IPS-18c (cell line): Measurements from ENCODE around the gene BLOC1S1.

ENCODE experiments used
- H3K4me3 ChIP-seq: 2 replicates; pipeline ENCODE4 v1.7.0; 2013; ENCODE audit warnings: low read depth, mild to moderate bottlenecking, low read length, moderate library complexity; ENCODE audit not compliant: insufficient read depth
- H3K9me3 ChIP-seq: one replicate; pipeline ENCODE4 v1.6.1; 2013; ENCODE audit warnings: mild to moderate bottlenecking, low read length, moderate library complexity; ENCODE audit not compliant: control insufficient read depth, insufficient read depth

Gene BLOC1S1

GRCh38 chr12:55718624-55719275 is 2.9 kb downstream of the BLOC1S1 start:
- 0 out of 2 replicates have a peak overlapping the region, but pooled peaks have one; percentile 11 for H3K4me3 ChIP-seq

GRCh38 chr12:55719371-55719770 is 3.5 kb downstream of the BLOC1S1 start:
- H3K9me3 ChIP-seq: no peaks in the 10 kb centered on the region
- no peak overlapping the region for H3K4me3 ChIP-seq

More at GRCh38 chr12:55718624-55719275, 2.9 kb downstream of the BLOC1S1 start:
- no peaks in the 10 kb centered on the region for H3K9me3 ChIP-seq

- no peaks in the 10 kb centered on the region for H3K9me3 ChIP-seq
- no peak within 1 kb of the TSS for H3K4me3 ChIP-seq
Observed at GRCh38 chr12:55720071-55720564, 4.3 kb downstream of the BLOC1S1 start, which contains the start of gene RDH5. TSS of gene RDH5 (plus strand) at chr12:55720393. CDS start at chr12:55721185, 792 bp downstream.

- H3K9me3 ChIP-seq: no peaks in the 10 kb centered on the region
- no peak overlapping the region for H3K4me3 ChIP-seq
Observed at GRCh38 chr12:55720894-55721444, 5.1 kb downstream of the BLOC1S1 start.

- Histone ChIP-seq H3K9me3 (no peaks in the 10 kb centered on the region), H3K4me3 (no peak overlapping the region)
Observed at GRCh38 chr12:55721601-55722213, 5.9 kb downstream of the BLOC1S1 start.

- Histone ChIP-seq H3K4me3 (no peak overlapping the region), H3K9me3 (no peaks in the 10 kb centered on the region)
Observed at GRCh38 chr12:55722948-55723347, 7.1 kb downstream of the BLOC1S1 start.

GRCh38 chr12:55723516-55724225 is 7.8 kb downstream of the BLOC1S1 start:
- no peaks in the 10 kb centered on the region for H3K9me3 ChIP-seq
- no peak overlapping the region for H3K4me3 ChIP-seq

- H3K4me3 ChIP-seq: no peak overlapping the region
- H3K9me3 ChIP-seq: no peaks in the 10 kb centered on the region
Observed at GRCh38 chr12:55724226-55724939, 8.5 kb downstream of the BLOC1S1 start.

- H3K4me3 ChIP-seq: no peak overlapping the region
Observed at GRCh38 chr12:55724940-55725309, 9.1 kb downstream of the BLOC1S1 start.

GRCh38 chr12:55725556-55725955 is 9.7 kb downstream of the BLOC1S1 start:
- Histone ChIP-seq H3K4me3 (no peak overlapping the region), H3K9me3 (no peaks in the 10 kb centered on the region)

More at GRCh38 chr12:55724940-55725309, 9.1 kb downstream of the BLOC1S1 start:
- H3K9me3 ChIP-seq: no peaks in the 10 kb centered on the region

GRCh38 chr12:55726971-55727370 is 11.1 kb downstream of the BLOC1S1 start:
- H3K4me3 ChIP-seq: peak overlapping the region; percentile 92; the same call in 1 of the 2 replicates

GRCh38 chr12:55727643-55728185 is 11.9 kb downstream of the BLOC1S1 start:
- Histone ChIP-seq H3K9me3 (no peaks in the 10 kb centered on the region), H3K4me3 (peak overlapping the region; percentile 92)

More at GRCh38 chr12:55726971-55727370, 11.1 kb downstream of the BLOC1S1 start:
- H3K9me3 ChIP-seq: no peaks in the 10 kb centered on the region

- H3K9me3 ChIP-seq: no peaks in the 10 kb centered on the region
- peak overlapping the region; percentile 92 for H3K4me3 ChIP-seq
Observed at GRCh38 chr12:55728186-55728938, 12.5 kb downstream of the BLOC1S1 start.

GRCh38 chr12:55728939-55729818 is 13.3 kb downstream of the BLOC1S1 start, which contains the start of gene CD63:
TSS of gene CD63 (minus strand) at chr12:55729009. CDS start at chr12:55728341, 668 bp downstream.
- H3K4me3 ChIP-seq: peak within 1 kb of the TSS; percentile 92
- H3K9me3 ChIP-seq: no peaks in the 10 kb centered on the region
